NCI-H2227 (cell line): ENCODE data around the gene ADGRF5.
A peak's percentile ranks its signal among the peaks of the same experiment; 100 is the strongest.

Source experiments
- DNase-seq: peaks from one replicate; lab custom pipeline; 2025; ENCODE audit not compliant: unreplicated experiment; lab: John Stamatoyannopoulos, UW

The ADGRF5 gene, protein sequence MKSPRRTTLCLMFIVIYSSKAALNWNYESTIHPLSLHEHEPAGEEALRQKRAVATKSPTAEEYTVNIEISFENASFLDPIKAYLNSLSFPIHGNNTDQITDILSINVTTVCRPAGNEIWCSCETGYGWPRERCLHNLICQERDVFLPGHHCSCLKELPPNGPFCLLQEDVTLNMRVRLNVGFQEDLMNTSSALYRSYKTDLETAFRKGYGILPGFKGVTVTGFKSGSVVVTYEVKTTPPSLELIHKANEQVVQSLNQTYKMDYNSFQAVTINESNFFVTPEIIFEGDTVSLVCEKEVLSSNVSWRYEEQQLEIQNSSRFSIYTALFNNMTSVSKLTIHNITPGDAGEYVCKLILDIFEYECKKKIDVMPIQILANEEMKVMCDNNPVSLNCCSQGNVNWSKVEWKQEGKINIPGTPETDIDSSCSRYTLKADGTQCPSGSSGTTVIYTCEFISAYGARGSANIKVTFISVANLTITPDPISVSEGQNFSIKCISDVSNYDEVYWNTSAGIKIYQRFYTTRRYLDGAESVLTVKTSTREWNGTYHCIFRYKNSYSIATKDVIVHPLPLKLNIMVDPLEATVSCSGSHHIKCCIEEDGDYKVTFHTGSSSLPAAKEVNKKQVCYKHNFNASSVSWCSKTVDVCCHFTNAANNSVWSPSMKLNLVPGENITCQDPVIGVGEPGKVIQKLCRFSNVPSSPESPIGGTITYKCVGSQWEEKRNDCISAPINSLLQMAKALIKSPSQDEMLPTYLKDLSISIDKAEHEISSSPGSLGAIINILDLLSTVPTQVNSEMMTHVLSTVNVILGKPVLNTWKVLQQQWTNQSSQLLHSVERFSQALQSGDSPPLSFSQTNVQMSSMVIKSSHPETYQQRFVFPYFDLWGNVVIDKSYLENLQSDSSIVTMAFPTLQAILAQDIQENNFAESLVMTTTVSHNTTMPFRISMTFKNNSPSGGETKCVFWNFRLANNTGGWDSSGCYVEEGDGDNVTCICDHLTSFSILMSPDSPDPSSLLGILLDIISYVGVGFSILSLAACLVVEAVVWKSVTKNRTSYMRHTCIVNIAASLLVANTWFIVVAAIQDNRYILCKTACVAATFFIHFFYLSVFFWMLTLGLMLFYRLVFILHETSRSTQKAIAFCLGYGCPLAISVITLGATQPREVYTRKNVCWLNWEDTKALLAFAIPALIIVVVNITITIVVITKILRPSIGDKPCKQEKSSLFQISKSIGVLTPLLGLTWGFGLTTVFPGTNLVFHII (N-terminal part only)

DNA sequence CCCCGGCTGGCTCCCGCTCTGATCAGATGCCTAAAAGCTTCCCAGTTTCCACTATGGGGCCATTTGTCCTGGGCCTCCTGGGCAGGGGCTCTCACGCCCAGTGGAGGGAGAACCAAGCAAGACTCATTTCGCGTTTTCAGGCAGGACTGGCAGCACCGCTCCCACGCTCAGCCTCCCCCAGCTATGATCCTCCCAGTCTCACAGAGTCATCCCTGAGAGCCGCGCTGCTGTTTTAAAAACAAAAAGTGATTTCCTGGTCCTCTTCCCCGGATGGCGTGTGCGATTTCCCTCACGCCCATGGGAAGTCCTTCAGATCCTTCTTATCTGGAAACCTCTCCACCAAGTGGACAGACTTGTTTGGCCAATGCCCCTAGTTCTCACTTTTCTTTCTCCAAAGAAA is at the start of gene ADGRF5:
TSS of gene ADGRF5 (minus strand) at position 208 of the 400 bp plus-strand sequence. CDS start 15,176 bp downstream, outside the sequence.
- no peak for DNase-seq

GRCh38 chr6:46969206-46969605 is 47.5 kb upstream of the ADGRF5 start:
- no peak for DNase-seq

GRCh38 chr6:46967826-46968349 is 46.1 kb upstream of the ADGRF5 start:
- DNase-seq: no peak

DNA sequence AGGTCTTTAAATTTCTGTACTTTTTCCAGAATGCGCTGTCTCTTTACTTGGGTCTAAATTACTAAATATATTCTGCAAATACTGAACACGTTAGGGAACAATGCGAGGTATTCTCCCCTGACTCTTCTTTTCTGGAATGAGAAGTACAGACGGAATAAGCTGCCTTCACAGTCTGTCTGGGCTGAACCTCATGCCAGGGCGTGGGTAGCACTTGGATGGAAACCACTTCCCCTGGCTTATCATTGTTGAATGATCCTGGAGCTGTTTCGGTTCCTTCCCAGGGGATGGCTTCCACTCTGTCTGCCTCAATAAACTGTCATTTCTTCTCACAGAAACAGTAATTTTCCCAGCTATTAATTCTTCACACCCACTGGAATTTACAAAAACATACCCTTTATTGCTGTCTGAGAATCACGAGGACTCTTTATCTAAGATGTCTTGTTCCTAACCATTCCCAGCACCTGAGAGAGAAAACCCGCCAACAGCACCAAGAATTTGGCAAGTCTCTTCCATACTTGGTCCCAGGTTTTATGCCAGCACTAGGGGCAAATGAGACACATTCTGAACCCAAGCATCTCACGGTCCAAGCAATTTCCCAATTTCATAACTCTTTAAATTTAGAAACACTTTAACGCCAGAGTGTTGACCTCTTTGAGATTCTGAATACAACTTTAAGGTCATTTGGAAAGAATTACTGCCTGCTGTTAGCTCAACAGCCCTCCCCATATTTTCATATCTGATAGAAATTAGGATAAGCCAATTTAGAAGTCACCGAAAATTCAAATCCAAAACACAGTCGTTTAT is 43.2 kb upstream of the ADGRF5 start:
- DNase-seq: no peak

DNA sequence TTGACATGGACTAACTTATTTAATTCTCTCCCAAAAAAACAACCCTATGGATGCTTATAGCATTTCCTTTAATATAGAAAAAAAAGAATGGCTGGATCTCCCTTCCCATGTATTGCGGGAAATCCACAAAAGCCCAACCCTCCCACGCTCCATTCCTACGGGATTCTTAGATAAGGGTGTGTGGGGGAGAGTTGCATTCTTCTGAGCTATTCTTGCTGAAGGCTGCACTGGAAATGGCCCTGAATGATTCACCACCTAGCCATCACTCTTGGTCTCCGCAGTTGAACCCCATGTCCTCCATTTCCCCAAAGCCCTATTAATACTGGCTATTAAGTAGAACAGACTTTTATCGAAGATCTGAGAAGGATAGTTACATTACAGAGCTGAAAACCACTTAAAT is 41.9 kb upstream of the ADGRF5 start:
- no peak for DNase-seq

- DNase-seq: no peak
Measured at GRCh38 chr6:46963039-46963438, 41.3 kb upstream of the ADGRF5 start.

DNA sequence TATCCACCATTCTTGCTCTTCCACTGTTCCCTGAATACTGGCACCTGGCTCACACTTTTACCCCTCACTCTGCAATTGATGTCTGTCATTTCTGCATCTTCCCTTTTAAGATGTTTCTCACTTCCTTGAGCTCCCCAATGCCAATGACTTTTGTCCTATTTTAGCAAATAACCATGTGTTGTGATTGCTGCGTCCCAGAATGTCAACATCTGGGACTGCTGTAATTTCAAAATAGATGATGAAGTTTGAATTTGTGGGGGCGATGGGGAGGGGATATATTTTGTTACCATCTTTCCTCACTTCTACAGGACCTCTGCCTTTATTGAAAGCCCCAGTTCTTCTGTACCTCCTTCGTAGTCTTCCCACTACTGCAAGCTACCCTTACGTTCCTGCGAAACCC is 40.0 kb upstream of the ADGRF5 start:
- no peak for DNase-seq

- no peak for DNase-seq
Measured at GRCh38 chr6:46961232-46961631, 39.5 kb upstream of the ADGRF5 start.

DNA sequence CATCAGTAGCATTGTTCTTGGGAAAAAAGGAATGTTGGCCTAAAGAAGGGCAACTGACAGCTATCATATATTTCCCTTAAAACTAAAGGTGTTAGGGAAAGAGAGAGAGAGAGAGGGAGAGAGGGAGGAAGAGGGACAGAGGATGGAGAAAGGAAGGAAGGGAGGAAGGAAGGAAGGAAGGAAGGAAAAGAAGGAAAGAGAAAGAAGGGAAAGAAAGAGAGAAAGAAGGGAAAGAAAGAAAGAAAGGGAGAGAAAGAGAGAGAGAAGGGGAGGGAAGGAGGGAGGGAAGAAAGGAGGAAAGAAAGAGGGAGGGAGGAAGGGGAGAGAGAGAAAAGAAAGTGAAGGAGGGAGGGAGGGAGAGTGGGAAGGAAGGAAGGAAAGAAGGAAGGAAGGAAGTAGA is 37.7 kb upstream of the ADGRF5 start:
- DNase-seq: no peak

DNA sequence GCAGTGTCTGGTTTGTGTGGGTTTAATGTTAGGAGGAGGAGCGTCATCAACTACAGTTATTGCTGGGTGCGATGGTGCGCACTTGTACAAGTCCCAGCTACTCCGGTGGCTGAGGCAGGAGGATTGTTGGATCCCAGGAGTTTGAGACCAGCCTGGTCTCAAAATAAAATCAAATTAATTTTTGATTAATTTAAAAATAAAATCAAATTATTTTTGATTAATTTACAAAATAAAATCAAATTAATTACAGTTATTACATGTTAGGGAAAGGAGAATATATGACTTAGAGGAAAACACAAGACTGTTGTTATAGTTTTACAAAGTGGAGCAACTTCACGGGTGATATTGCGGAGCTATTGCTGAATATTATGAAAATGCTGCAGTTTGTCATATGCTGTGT is 34.7 kb upstream of the ADGRF5 start:
- no peak for DNase-seq

GRCh38 chr6:46954837-46955451 is 33.2 kb upstream of the ADGRF5 start:
- peak; percentile 5 for DNase-seq

DNA sequence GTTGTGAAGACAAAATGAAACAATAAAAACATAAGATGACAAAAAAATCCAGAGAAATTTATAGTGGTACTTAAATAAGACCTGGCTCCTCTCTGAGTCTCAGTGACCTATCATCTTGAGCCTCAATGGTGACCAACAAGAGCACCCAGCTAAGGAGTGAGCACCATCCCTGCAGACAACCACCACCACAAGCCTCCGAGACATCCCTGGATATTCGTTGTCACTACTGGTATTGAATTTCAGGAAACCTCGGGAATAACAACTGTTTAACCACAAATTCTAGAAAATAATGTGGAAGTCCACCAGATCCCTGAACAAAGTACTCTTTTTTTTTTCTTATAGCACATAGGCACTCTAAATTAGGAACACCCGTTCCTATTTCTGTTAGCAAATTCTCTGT is 32.2 kb upstream of the ADGRF5 start:
- no peak for DNase-seq

GRCh38 chr6:46949632-46950280 is 28.0 kb upstream of the ADGRF5 start:
- no peak for DNase-seq

DNA sequence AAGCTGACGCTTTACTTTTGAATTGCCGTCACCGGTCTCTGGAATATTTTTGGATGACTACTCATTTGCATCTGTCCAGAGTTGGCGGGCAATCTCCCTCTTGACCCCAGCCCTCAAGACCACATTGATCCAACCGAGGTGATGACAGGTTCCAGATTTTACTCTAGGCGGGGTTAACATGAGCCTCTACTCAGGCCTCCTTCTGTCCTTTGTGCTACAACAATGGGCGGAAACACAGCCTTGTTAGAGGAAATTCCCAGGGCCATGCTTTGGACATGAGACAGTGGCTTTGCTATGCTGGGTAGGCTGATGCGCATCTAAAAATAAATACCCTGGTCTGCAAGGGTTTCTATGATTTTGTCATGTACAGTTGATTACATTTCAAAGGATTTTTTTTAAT is 27.0 kb upstream of the ADGRF5 start:
- DNase-seq: no peak

DNA sequence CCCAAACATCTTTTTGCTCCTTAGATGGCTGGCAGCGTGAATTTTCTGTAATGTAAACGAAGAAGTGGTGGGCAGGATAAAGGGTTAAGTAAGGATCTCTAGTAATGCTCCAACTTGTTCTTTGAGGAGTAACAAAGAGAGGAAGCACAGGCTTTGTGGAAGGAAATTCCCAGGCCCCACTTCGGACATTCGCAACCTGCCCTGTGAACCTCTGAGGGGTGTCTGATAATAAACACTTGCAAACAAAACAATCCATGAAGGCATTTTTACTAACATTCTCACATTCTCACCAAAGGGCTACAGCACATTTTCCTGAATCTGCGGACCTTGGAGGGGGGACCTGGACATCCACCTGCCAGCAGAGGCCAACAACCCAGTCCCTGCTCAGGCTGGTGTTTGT is 25.8 kb upstream of the ADGRF5 start:
- no peak for DNase-seq

DNA sequence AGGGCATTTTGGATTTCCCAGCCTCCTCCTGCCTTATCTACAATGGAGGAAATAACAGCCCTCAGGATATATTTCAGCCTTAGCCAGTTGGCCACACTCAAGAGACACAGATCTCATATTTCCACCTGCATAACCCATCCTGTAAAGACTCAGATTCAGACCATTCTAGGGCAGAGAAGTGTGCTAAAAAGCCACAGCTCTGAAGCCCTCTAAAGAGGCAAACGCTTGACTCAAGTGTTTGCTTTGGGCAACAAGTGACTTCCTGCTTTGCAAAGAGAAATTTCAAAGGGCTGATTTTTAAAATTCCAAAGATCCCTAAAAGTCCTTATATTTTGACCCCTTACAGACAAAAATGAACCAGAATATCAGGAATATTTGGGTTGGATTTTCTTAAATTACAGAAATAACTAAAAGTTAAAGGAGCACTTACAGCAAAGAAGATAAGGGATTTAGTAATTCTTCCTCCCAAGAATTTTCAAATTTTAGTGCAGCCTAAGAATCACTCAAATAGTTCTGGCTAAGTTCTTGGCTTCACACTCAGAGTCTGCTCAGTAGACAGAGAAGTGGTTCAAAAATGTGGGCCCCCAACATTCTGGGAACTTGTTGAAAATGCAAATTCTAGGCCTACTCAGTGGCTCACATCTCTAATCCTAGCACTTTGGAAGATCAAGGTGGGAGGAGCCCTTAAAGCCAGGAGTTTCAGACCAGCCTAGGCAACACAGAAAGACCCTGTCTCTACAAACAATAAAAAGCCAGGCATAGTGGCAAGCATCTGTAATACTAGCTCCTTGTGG is 18.9 kb upstream of the ADGRF5 start:
- DNase-seq: no peak

GRCh38 chr6:46937642-46938041 is 15.9 kb upstream of the ADGRF5 start:
- DNase-seq: no peak

GRCh38 chr6:46935687-46936086 is 13.9 kb upstream of the ADGRF5 start:
- no peak for DNase-seq

GRCh38 chr6:46933751-46934150 is 12.0 kb upstream of the ADGRF5 start:
- no peak for DNase-seq
